GM23248 (cell line): ENCODE results near the gene MAN1A1. TPM values are rescaled to one million over a fixed set of nuclear protein-coding genes. Genes with fewer than 3 reads are reported as not detected.
"Not testable (repeated sequence)": the region's sequence is repeated elsewhere in the genome, so short reads cannot be mapped to it uniquely, and the experiment has no call there.

ENCODE experiments used
- DNase-seq: peaks from one replicate; pipeline ENCODE4 v3.0.0-alpha.2; 2015
- H2AFZ ChIP-seq: fragments of 200-600 bp; sonication (generic); 2 replicates; pipeline ENCODE4 v1.6.1; 2016; ENCODE audit warnings: antibody characterized with exemption
- H3F3A ChIP-seq: fragments of 200-600 bp; sonication (generic); 2 replicates; pipeline ENCODE4 v1.6.1; 2016; ENCODE audit warnings: mild to moderate bottlenecking, antibody characterized with exemption, mixed run types; ENCODE audit not compliant: insufficient read depth
- H3K27ac ChIP-seq: fragments of 200-600 bp; sonication (generic); 2 replicates; pipeline ENCODE4 v1.5.1; 2016; ENCODE audit warnings: mild to moderate bottlenecking
- H3K27me3 ChIP-seq: fragments of 200-600 bp; sonication (generic); replicated peaks from 2 replicates; pipeline ENCODE4 v1.6.1; 2016; ENCODE audit warnings: mild to moderate bottlenecking; ENCODE audit not compliant: insufficient read depth
- H3K36me3 ChIP-seq: fragments of 200-600 bp; sonication (generic); 2 replicates; pipeline ENCODE4 v1.6.1; 2016; ENCODE audit warnings: low read depth, mild to moderate bottlenecking
- H3K4me1 ChIP-seq: fragments of 200-600 bp; sonication (generic); 2 replicates; pipeline ENCODE4 v1.6.1; 2016; ENCODE audit warnings: mild to moderate bottlenecking; ENCODE audit not compliant: insufficient read depth
- H3K4me2 ChIP-seq: fragments of 200-600 bp; sonication (generic); one replicate; pipeline ENCODE4 v1.6.1; 2016; ENCODE audit warnings: mild to moderate bottlenecking; ENCODE audit not compliant: unreplicated experiment
- H3K4me3 ChIP-seq: fragments of 200-600 bp; sonication (generic); 2 replicates; pipeline ENCODE4 v1.5.1; 2016; ENCODE audit warnings: mild to moderate bottlenecking
- H3K79me2 ChIP-seq: fragments of 200-600 bp; sonication (generic); 2 replicates; pipeline ENCODE4 v1.6.1; 2016; ENCODE audit warnings: mild to moderate bottlenecking; ENCODE audit not compliant: insufficient read depth
- H3K9ac ChIP-seq: fragments of 200-600 bp; sonication (generic); 2 replicates; pipeline ENCODE4 v1.6.1; 2016; ENCODE audit warnings: mild to moderate bottlenecking
- H3K9me2 ChIP-seq: fragments of 200-600 bp; sonication (generic); 2 replicates; pipeline ENCODE4 v1.6.1; 2016; ENCODE audit warnings: mixed run types, mild to moderate bottlenecking, moderate library complexity; ENCODE audit not compliant: insufficient read depth
- H3K9me3 ChIP-seq: fragments of 200-600 bp; sonication (generic); one replicate; pipeline ENCODE4 v1.6.1; 2017; ENCODE audit warnings: low read depth
- H4K20me1 ChIP-seq: fragments of 200-600 bp; sonication (generic); 2 replicates; pipeline ENCODE4 v1.6.0; 2016; ENCODE audit not compliant: insufficient read depth
- EZH2 ChIP-seq: fragments of 200-600 bp; sonication (generic); IDR thresholded peaks from 2 replicates; pipeline ENCODE4 v1.6.1; 2018; ENCODE audit warnings: antibody characterized with exemption, mild to moderate bottlenecking; ENCODE audit not compliant: insufficient read depth, poor library complexity, severe bottlenecking
- EZH2phosphoT487 ChIP-seq: fragments of 200-600 bp; sonication (generic); IDR thresholded peaks from 2 replicates; pipeline ENCODE4 v1.6.1; 2018; ENCODE audit warnings: antibody characterized with exemption, moderate library complexity, mild to moderate bottlenecking, low read depth; ENCODE audit not compliant: insufficient read depth
- WGBS, 2 experiments: methylation state at CpG; one replicate each; pipeline ENCODE4 v1.1.6; 2015 to 2017; ENCODE audit warnings: low lambda C conversion rate in 2 of 2, low coverage in 1 of 2; ENCODE audit errors: missing lambda C conversion rate in 2 of 2; 5-methylcytosine and 5-hydroxymethylcytosine counted together
- in situ Hi-C: fragments of 300-500 bp; cut with MboI; formaldehyde crosslinking; loops from 2 replicates; pipeline ENCODE4 v1.15.0; 2020
- polyA plus RNA-seq: library from polyadenylated mRNA; unstranded; fragments of >200 nt; fragmentation: Nextera tagmentation; extraction: Ambion mirVana; gene quantifications from 2 replicates; pipeline ENCODE4 v1.2.1, GENCODE V29; 2016
- total RNA-seq: library from RNA; depleted of rRNA; stranded (reverse); fragments of >200 nt; shearing (Covaris generic); gene quantifications from 2 replicates; pipeline ENCODE4 v1.2.3, GENCODE V29; 2014

Gene MAN1A1
- total and polyA plus RNA-seq, 2 experiments from 2014 or later: 9.8 to 33.4 TPM

DNA sequence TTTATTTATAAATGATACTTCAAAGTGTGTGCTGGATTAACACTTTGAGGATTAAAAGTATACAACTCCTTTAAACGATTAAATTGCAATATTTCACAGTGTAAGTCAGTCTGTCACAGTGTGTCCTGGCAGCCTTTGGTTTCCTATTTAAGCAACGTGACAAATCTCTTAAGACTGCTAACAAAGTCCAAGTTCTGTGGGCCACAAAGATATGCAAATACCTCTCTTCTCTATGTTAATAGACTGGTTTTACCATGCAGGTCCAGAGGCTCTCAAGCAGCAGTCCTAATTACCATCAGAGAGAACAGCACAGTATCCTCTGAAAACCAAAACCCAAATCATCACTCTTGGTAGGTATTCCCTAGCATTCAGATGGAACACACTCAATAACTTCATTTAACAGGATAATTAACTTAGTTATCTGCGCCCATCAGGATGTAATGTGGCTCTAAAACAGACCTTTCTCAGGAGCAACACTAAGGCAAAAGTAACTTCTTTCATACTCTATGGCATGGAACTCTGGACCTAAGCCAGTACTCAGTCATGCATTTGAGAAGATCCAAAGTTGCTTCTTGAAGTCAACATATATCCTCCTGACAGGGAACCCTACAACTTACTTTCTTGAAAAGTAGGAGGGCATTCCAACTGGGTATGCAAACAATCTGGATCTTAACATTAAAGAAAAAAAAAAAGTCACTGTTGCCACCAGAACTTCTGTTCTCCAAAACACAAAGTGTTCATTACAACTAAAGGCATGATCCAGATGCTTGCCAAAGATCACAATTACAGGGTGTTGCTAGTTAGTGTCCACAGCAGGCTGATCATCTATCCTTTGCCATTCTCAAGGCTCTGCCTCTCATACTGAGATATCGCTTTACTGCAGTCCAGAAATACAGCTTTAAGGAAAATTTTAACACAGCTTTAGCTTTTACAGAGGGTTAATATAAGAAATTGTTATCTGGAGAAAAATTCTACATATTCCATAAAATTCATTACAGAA, 53.2 kb downstream of the MAN1A1 start:
- no peak overlapping the region for H2AFZ ChIP-seq
- no peaks in the 10 kb centered on the region for H3K79me2 ChIP-seq
- H3K27me3 ChIP-seq: no peaks in the 10 kb centered on the region
- H3K9ac ChIP-seq: no peak overlapping the region
- in situ Hi-C loops: no loop called here
- no peaks in the 10 kb centered on the region; the same call in 1 of the 2 replicates for H3K9me2 ChIP-seq
- no peaks in the 10 kb centered on the region for H4K20me1 ChIP-seq
- no peaks in the 10 kb centered on the region for H3K36me3 ChIP-seq
- DNase-seq: no peak
- TF ChIP-seq EZH2phosphoT487: no peak
- TF ChIP-seq EZH2: no peak
- no peaks in the 10 kb centered on the region for H3K4me1 ChIP-seq
- no peak overlapping the region for H3K27ac ChIP-seq
- no peaks in the 10 kb centered on the region for H3K9me3 ChIP-seq
- H3K4me2 ChIP-seq: no peak overlapping the region
- no peaks in the 10 kb centered on the region for H3F3A ChIP-seq
- H3K4me3 ChIP-seq: no peak overlapping the region
- WGBS, 2 experiments: 74 to 76% methylated on average over 4 of the region's 4 CpGs

DNA sequence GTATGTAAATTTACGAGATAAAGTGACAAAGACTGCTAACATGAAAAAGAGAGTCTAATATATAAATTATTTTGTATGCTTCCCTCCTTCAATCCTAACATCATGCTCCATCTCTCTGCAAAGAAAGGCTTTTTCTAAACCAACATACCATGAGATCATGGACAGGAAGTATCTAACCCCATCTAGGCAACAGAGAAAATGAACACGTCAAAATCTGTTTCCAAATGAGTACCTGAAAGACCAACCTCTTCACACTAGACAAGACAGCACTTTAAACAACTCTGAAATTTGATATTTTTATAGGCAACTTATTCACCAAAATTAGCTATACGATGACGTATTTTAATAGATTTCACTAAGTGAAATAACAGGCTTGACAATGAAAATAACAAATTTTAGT, 54.6 kb downstream of the MAN1A1 start:
- Histone ChIP-seq H3K36me3 (no peaks in the 10 kb centered on the region), H2AFZ (no peak overlapping the region), H3F3A (no peaks in the 10 kb centered on the region), H3K9me3 (no peaks in the 10 kb centered on the region), H3K9ac (no peak overlapping the region), H3K79me2 (no peaks in the 10 kb centered on the region), H3K27ac (no peak overlapping the region), H4K20me1 (no peaks in the 10 kb centered on the region), H3K4me1 (no peaks in the 10 kb centered on the region), H3K4me3 (no peak overlapping the region), H3K9me2 (no peaks in the 10 kb centered on the region; the same call in 1 of the 2 replicates), H3K4me2 (no peak overlapping the region), H3K27me3 (no peaks in the 10 kb centered on the region)
- in situ Hi-C loops: no loop called here
- no peak for DNase-seq
- 96 to 98% methylated on average over 4 of the region's 4 CpGs for WGBS, 2 experiments
- TF ChIP-seq EZH2 (no peak), EZH2phosphoT487 (no peak)

DNA sequence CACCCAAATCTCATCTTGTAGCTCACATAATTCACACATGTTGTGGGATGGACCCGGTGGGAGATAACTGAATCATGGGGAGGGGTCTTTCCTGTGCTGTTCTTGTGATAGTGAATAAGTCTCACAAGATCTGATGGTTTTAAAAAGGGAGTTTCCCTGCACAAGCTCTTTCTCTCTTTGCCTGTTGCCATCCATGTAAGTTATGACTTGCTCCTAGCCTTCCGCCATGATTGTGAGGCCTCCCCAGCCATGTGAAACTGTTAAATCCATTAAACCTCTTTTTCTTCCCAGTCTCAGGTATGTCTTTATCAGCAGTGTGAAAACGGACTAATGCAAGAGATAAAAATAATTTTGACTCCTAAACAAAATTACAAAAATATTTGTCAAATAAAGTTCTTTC, 58.5 kb downstream of the MAN1A1 start:
- H3K27me3 ChIP-seq, H3F3A ChIP-seq, in situ Hi-C loops, H3K36me3 ChIP-seq, H3K9me3 ChIP-seq, H3K9me2 ChIP-seq, H3K4me3 ChIP-seq, H3K9ac ChIP-seq, DNase-seq, H4K20me1 ChIP-seq, H3K4me2 ChIP-seq, H3K27ac ChIP-seq, H2AFZ ChIP-seq, H3K4me1 ChIP-seq, H3K79me2 ChIP-seq: not testable (repeated sequence)
- WGBS, 2 experiments: 82 to 88% methylated on average over 3 of the region's 3 CpGs

DNA sequence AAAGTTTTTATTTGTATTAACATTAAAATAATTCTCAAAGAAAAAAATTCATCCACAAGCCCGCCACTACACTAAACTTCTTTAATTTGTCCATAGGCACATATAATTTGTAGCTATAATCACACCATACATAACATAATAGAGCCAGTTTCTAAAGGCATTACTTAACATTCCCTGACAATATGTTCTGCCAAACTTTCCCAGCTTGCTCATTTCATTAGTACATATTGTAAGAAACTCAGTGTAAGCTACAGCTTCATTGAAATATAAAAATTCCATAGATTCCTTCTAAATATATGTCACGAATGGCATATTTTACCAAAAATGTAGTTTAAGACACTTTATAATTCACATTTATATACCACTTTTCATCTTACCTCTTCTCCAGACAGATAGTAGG, 59.3 kb downstream of the MAN1A1 start:
- 70 to 71% methylated on average over 2 of the region's 2 CpGs for WGBS, 2 experiments
- TF ChIP-seq EZH2 (no peak), EZH2phosphoT487 (no peak)
- in situ Hi-C loops: no loop called here

More for the DNA sequence above, 59.3 kb downstream of the MAN1A1 start:
- H3K4me1 ChIP-seq: peaks cover 7% of the 10 kb centered on the region; the same call in 1 of the 2 replicates
- H3K4me2 ChIP-seq: no peak overlapping the region
- no peak overlapping the region for H2AFZ ChIP-seq
- H3F3A ChIP-seq: no peaks in the 10 kb centered on the region
- H3K9ac ChIP-seq: no peak overlapping the region
- H3K79me2 ChIP-seq: no peaks in the 10 kb centered on the region
- H3K4me3 ChIP-seq: no peak overlapping the region
- no peaks in the 10 kb centered on the region for H3K36me3 ChIP-seq
- no peaks in the 10 kb centered on the region for H3K27me3 ChIP-seq
- no peak for DNase-seq
- no peaks in the 10 kb centered on the region; the same call in 1 of the 2 replicates for H3K9me2 ChIP-seq
- no peaks in the 10 kb centered on the region for H3K9me3 ChIP-seq
- no peaks in the 10 kb centered on the region for H4K20me1 ChIP-seq
- H3K27ac ChIP-seq: no peak overlapping the region
